NCI-H1930 (cell line): ENCODE results near the gene RAB3GAP2.
A peak's percentile ranks its signal among the peaks of the same experiment; 100 is the strongest.
"Not testable (repeated sequence)": the region's sequence is repeated elsewhere in the genome, so short reads cannot be mapped to it uniquely, and the experiment has no call there.

Experiments used
- DNase-seq, 2 experiments: peaks; one replicate each; lab custom pipeline; 2025; lab: John Stamatoyannopoulos, UW

The RAB3GAP2 gene, protein sequence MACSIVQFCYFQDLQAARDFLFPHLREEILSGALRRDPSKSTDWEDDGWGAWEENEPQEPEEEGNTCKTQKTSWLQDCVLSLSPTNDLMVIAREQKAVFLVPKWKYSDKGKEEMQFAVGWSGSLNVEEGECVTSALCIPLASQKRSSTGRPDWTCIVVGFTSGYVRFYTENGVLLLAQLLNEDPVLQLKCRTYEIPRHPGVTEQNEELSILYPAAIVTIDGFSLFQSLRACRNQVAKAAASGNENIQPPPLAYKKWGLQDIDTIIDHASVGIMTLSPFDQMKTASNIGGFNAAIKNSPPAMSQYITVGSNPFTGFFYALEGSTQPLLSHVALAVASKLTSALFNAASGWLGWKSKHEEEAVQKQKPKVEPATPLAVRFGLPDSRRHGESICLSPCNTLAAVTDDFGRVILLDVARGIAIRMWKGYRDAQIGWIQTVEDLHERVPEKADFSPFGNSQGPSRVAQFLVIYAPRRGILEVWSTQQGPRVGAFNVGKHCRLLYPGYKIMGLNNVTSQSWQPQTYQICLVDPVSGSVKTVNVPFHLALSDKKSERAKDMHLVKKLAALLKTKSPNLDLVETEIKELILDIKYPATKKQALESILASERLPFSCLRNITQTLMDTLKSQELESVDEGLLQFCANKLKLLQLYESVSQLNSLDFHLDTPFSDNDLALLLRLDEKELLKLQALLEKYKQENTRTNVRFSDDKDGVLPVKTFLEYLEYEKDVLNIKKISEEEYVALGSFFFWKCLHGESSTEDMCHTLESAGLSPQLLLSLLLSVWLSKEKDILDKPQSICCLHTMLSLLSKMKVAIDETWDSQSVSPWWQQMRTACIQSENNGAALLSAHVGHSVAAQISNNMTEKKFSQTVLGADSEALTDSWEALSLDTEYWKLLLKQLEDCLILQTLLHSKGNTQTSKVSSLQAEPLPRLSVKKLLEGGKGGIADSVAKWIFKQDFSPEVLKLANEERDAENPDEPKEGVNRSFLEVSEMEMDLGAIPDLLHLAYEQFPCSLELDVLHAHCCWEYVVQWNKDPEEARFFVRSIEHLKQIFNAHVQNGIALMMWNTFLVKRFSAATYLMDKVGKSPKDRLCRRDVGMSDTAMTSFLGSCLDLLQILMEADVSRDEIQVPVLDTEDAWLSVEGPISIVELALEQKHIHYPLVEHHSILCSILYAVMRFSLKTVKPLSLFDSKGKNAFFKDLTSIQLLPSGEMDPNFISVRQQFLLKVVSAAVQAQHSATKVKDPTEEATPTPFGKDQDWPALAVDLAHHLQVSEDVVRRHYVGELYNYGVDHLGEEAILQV (N-terminal part only)

DNA sequence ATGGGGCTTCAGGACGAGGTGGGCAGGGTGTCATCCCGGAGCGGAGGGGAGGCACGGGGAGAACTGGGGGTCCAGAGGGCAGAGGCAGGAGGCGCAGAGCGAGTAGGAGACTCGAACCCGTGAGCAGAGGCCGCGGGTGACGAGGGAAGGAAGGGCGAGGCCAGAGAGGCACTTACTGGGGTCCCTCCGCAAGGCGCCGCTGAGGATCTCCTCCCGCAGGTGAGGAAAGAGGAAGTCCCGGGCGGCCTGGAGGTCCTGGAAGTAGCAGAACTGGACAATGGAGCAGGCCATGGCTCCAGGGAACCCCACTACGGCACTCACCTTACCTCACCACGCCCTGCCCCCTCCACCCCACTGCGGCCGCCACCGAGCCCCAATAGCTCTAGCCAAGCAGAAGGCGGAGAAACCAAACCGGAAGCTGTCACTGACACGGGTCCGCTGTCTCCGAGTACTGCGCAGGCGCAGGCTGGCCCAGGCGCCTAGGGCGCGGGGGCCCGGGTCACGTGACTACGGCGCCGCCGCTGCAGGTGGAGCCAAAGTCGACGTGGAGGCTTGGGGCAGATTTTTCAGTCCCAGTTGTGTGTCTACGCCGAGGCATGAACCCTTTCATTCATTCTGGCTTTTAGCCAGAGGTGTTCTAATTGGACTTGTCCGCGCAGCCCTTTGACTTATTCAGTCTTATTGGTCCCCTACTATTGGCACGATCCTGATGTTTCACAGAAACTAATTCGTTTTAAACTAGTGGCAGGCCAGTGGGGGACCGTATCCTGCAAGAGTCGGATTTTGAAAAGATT is at the start of gene RAB3GAP2:
TSS of gene RAB3GAP2 (minus strand) at position 407 of the 794 bp plus-strand sequence. CDS start at position 291, 116 bp downstream.
- peak; percentile 84 to 93 for DNase-seq

DNA sequence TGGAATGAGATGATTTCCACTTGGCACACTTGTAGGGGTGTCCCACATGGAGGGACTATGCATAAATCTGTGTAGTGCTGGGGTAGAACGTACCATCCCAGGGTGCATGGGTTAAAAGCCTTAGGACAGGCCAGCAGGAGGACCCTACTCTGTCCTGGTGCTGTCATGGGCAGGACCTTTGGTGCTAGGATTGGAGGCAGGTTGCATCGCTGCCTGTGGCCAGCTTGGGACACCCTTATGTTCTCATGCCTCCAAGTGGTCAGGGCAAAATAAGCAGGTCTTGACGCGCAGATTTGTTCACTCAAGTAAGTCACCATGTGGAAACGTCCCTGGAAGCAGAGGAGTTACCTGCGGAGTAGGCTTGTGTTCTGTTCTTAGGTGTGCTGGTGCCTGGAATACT is 49.5 kb upstream of the RAB3GAP2 start:
- no peak for DNase-seq

DNA sequence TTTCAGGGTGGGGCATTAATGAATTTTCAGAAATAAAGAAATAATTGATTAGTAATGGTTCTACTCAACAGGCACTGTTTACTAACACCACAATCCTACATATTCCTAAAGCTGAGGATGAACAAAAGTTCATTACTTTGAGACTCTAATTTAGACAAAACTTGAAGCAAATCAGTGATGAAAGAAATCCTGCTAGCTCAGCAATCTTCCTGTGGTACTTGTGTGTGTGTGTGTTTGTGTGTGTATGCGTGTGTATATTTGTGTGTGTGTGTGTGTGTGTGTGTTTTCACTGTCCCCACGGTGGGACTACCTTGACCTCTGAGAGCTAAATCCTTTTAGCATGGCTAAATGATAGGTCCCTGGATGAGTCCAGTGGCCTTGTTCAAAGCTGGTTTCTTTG is 48.5 kb upstream of the RAB3GAP2 start:
- DNase-seq = no peak

DNA sequence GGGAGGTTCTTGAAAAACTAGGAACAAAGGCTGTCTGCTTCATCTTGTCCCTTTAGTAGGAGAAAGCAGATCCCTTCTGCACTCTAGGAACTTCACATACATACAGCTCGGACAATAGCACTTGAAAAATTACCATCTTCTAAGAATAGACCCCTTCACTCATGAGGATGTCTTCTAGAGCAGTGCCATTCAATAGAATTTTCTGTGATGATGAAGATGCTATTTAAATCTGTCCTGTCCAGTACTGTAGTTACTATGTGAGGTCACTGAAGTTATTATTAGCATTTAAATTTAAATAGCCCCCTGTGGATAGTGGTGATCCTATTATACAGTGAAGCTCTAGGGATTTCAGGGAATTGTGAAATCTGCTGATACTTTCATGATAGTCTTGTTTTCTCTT is 46.4 kb upstream of the RAB3GAP2 start:
- no peak for DNase-seq

DNA sequence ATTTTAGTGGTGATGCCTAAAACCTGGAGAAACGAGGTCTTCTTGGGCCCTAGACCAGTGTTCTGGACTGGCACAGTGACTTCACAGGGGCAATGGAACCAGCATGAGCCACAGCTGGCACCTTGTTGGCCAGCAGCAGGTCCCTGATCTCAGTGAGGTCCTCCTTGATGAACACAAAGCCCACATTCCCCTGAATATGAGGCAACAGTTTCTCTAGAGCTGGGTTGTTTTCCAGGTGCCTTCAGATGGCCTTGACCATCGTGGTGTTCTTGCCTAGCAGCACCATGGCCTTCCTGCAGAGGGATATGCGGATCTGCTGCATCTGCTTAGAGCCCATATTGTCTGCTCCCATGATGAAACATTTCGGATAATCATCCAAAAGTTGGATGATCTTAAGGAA is 44.9 kb upstream of the RAB3GAP2 start:
- DNase-seq = no peak

DNA sequence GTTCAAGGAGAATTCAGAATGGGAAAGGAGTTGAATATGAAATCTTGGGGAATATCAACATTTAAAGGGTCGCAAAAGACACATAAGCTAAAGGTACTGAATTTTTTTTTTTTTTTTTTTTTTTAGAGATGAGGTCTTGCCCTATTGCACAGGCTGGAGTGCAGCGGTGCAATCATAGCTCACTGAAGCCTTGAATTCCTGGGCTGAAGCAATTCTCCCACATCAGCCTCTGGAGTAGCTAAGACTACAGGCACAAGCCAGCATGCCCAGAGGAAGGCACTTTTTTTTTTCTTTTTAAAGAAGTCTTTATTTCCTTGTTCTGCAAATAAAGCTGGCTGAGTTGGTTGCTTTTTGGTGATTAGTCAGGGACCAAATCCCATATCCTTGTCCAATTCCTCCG is 44.1 kb upstream of the RAB3GAP2 start:
- DNase-seq = no peak

DNA sequence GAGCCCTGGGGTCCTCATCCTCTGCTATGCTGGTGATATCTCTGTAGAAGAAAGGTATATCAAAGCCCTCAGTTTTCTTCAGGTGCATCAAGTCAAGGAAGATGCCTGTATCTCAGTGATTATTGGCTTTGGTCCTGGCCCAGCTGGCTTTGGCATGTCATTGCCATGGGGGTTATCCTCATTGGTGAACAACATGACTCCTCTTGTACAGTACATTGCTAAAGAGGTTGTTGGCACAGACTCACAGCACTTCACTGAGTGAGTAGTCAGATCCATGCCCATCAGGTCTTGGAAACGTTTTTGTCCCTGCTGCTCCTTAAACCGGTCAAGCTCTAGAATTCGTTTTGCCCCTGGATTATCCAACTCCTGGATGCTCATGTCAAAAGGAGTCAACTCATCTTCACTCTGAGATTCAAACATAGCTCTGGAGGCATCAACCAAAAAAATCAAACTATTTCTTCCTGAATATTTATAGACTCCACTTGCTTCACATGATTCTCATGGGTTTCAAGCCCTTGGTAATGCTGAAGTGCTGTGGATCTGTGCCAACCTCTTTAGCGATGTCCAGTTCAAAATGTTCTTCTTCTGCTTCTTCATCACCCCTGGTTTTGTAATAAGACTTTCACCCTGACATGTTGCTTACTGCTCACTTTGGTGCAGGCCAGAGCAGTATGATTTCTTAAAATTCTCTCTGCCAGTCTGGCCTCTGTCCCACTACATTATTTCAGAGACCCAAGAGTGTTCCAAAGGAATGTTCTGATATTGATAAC is 43.0 kb upstream of the RAB3GAP2 start:
- no peak for DNase-seq

DNA sequence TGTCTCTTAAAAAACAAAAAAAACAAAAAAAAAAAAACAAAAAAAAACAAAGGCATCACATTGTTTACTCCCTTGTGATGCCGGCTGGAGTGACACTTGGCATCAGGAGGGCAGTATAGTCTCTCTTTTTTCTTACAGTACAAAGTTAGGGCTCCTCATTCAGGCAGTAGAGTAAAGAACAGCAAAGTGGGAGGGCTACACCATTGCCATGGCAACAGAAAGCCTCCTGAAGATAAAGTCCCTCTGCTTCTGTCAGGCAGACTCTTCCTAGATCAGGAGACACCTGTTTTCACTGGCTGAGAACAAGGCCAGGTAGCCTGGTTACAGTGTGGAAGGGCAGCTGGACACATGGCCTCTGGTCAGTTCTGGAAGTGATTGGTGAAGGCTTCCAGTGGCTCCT is 41.3 kb upstream of the RAB3GAP2 start:
- no peak for DNase-seq

DNA sequence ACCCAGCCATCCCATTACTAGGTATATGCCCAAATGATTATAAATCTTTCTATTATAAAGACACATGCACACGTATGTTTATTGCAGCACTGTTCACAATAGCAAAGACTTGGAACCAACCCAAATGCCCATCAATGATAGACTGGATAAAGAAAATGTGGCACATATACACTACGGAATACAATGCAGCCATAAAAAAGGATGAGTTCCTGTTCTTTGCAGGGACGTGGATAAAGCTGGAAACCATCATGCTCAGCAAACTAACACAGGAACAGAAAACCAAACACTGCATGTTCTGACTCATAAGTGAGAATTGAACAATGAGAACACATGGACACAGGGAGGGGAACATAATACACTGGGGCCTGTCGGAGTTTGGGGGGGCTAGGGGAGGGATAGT is 37.9 kb upstream of the RAB3GAP2 start:
- DNase-seq = not testable (repeated sequence)

DNA sequence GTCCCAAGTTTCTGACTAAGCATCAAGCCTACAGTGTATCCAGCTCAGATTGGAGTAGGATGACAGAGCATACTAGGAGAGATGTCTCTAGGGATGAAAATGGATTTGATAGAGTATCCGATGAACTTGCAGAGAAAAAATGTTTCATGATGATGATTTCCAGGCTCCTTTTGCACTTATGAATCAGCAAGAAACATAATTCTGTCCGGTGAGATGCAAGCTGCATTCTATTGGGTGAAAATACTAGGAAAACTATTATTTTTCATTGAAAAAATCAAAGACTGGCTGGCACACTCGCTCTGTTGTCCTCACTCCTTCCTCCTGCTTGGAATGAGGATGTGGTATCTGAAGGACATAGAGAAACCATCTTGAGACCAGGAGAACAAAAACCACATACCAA is 35.4 kb upstream of the RAB3GAP2 start:
- DNase-seq = no peak

DNA sequence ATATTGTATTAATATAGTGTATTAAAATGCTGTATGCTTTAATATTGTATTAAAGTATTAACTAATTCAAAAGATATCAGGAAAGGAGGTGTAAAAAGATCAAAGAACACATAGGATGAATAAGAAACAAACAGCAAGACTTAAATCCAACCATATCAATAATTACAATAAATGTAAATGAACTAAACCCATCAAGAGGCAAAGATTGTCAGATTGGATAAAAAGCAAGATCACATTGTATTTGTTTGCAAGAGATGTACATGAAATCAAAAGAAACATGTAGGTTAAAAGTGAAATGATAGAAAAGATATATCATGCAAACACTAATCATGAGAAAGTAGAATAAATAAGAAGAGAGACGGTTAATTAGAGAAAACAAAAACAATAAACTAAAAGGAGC is 34.1 kb upstream of the RAB3GAP2 start:
- no peak for DNase-seq

DNA sequence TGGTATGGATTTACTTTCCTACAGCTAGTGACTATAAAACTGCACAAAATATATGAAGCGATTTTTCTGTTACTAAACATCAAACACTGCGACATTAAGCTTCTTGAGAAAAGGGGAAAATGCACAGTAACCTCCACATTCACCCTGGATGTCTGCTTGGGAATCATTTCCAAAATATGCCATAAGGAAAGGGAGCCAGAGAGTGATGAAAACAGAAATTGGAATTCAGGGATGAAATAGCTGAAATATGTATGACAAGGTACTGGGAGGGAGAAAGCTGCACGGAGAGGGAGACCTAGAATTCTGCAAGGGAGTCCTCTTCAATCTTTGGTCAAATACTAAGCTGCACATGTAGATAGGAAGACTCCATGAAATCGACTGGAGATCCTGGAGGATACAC is 31.6 kb upstream of the RAB3GAP2 start:
- DNase-seq = no peak

DNA sequence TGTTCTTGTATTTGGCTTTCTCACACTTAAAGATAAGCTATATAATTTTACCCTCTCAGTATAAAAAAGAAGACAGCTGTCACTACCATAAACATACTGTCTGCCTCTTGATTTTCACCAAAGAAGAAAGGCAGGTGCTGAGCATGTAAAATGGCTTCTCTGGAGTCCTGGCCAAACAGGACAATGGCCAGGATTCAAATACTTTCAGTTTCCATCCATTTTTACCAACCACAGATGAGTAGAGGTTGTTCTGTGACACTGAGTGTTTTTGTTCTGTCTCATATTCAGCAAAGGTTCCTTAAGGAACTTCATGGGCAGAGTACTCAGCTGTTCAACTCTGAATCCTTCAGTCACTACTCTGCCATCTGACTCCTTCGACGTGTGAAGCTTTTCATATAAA is 29.4 kb upstream of the RAB3GAP2 start:
- DNase-seq = no peak

DNA sequence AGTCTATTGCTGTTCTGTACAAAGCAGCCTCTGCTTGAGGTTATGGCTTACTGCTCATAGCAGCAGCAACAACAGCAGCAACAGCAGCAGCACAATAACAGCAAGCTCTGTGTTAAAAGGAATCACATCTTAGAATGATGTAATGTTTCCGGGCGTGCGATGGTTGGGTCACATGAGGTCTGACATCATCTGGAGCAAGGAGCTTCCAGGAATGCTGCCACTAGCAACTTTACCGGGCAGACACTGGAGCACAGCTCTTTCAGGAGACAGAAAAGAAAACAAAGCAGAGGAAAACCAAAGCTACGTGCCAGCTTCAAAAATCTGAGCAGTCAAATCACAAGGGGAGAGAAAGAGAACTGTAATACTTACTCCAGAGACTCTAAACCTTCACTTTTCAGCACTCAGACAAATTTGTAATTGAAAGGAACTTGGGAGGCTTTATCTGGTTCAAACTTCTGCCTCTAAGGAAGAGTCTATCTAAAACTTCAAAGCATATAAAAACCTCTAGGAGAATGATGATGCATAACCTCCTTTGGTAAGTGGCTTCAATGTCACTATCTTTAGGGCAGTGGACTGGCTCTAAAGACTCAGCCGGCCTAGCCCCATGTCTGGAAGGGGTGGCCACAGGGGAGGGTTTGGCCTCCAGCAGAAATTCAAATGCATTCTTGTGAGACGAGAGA is 28.3 kb upstream of the RAB3GAP2 start:
- no peak for DNase-seq

DNA sequence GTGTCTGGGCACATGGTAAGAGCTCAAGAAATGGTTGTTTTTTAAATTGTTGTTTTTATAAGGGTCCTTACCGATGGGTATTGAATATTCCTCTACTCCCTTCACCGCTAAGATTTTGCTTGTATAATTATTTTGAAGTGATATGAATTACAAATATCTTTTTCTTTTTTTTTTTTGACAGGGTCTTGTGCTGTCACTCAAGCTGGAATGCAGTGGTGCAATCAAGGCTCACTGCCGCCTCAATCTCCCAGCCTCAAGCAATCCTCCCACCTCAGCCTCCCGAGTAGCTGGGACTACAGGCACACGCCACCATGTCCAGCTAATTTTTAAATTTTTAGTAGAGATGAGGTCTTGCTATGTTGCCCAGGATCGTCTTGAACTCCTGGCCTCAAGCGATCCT is 27.1 kb upstream of the RAB3GAP2 start:
- no peak for DNase-seq

DNA sequence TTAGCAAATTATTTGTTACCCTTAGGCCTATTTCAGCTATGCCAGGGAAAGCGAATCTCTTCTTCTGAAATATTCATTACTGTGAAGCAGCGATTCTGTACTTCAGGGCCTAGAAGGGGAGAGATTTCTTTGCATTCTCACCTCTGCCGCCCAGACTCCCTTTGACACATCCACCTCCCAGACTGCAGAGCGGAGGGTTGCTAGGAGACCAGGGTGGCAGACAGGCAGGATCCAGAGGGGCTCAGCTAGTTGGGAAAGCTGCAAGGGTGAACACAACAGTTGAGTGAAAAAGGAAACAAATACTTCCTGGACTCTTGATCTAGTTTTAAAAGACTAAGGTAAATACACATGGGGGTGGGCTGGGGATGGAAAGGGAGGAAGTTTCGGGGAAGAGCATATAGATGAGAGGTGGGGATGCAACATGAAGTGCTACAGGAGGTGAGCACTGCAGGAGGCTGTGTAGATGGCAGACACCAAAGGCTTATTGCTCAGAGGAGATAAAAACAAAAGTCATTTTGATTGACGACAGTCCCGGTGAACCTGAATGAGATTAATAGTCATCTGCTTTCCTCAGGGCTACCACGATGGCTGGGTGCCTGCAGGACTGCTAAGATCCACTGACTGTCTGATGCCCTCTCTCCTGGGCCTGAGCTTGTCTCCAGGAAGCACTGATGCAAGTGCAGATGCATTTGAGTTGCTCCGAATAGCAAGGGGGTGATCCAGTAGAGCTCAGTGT is 26.4 kb upstream of the RAB3GAP2 start:
- no peak for DNase-seq

DNA sequence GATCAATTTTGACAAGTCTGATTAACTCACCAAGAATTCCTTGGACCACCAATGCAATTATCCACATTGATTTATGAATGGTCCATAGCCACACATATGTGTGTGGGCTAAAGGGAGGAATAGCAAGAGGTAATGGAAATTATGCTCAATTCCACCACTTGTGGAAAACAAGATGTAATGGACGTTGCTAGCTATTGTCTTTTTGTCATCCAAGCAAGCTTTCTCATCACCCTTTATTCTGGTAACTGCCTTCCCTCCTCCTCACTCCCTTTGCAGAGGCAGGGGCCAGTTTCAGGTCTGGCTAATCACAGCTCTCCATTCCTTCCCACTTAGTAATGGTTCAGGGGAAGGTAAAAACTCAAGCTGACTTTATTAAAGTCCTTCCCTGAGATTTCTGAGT is 24.7 kb upstream of the RAB3GAP2 start:
- no peak for DNase-seq

DNA sequence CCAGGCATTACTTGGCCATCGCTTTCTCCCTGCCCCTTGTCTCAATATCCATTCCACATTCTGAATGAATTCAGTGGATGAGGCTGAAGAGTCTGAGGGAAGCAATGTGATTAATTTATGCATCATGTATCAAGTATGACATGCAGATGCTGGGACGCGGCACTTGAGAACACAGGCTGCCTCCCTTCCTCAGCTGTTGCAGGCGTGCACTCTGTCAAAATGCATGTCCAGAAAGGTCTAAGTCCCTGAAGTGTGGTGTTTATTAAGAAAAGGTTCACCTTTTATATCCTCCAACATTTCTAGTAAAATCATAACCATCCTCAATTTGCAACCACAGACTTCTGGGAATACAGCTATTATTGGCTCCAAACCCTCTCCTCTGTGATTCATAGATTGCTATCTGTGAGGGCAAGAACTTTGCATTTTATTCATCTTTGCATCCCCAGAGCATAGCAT is 22.6 kb upstream of the RAB3GAP2 start:
- DNase-seq = no peak

DNA sequence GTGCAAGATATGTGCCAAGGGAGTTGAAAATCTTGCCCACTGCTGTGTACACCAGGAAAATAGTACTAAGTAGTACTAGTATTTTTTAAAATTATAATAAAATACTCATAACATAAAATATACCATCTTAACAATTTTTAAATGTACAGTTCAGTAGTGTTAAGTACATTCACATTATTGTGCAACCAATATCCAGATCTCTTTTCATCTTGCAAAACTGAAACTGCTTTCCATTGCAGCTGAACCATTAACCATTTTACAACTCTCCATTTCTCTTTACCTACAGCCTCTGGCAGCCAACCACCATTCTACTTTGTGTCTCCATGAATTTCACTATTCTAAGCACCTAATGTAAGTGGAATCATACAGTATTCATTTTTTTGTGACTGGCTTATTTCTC is 19.3 kb upstream of the RAB3GAP2 start:
- DNase-seq = no peak
